IMR-90 (cell line): ENCODE data around the gene PTRHD1.

ENCODE experiments used
- CEBPB ChIP-seq: IDR thresholded peaks from 2 replicates; pipeline ENCODE4 v1.6.1; 2012; ENCODE audit warnings: low read depth, low read length, improper control_type of control experiment
- CHD1 ChIP-seq: IDR thresholded peaks from 2 replicates; pipeline ENCODE4 v1.6.1; 2012; ENCODE audit warnings: low read depth, low read length, improper control_type of control experiment
- CTCF ChIP-seq: conservative IDR thresholded peaks from 2 replicates; pipeline ENCODE4 v1.5.1; 2012; ENCODE audit warnings: mild to moderate bottlenecking, low read depth, low read length, improper control_type of control experiment
- FOS ChIP-seq: fragments of 150-350 bp; IDR thresholded peaks from 2 replicates; pipeline ENCODE4 v1.6.1; 2016; ENCODE audit warnings: low read depth, low read length
- MAFK ChIP-seq: IDR thresholded peaks from 2 replicates; pipeline ENCODE4 v1.6.1; 2012; ENCODE audit warnings: low read depth, low read length, improper control_type of control experiment
- MAZ ChIP-seq: IDR thresholded peaks from 2 replicates; pipeline ENCODE4 v1.6.1; 2012; ENCODE audit warnings: low read depth, mild to moderate bottlenecking, low read length, improper control_type of control experiment, moderate library complexity, borderline replicate concordance
- MXI1 ChIP-seq: IDR thresholded peaks from 2 replicates; pipeline ENCODE4 v1.6.1; 2012; ENCODE audit warnings: low read depth, mild to moderate bottlenecking, low read length, moderate library complexity, borderline replicate concordance
- NFE2L2 ChIP-seq: fragments of 150-350 bp; IDR thresholded peaks from 2 replicates; pipeline ENCODE4 v1.6.1; 2016; ENCODE audit warnings: low read depth, mild to moderate bottlenecking, low read length
- POLR2A ChIP-seq: IDR thresholded peaks from 2 replicates; pipeline ENCODE4 v1.6.1; 2012; ENCODE audit warnings: mild to moderate bottlenecking, low read depth, low read length
- RAD21 ChIP-seq: IDR thresholded peaks from 2 replicates; pipeline ENCODE4 v1.6.1; 2012; ENCODE audit warnings: low read length, improper control_type of control experiment
- RCOR1 ChIP-seq: IDR thresholded peaks from 2 replicates; pipeline ENCODE4 v1.6.1; 2012; ENCODE audit warnings: mild to moderate bottlenecking, low read length, improper control_type of control experiment; ENCODE audit not compliant: insufficient replicate concordance
- RFX5 ChIP-seq: IDR thresholded peaks from 2 replicates; pipeline ENCODE4 v1.8.0; 2012; ENCODE audit warnings: low read depth, mild to moderate bottlenecking, low read length, moderate library complexity
- SMC3 ChIP-seq: fragments of 150-350 bp; IDR thresholded peaks from 2 replicates; pipeline ENCODE4 v1.6.1; 2016; ENCODE audit warnings: low read depth, mild to moderate bottlenecking, antibody characterized with exemption, low read length, moderate library complexity
- TF ChIP-seq, protein P1 (sequence below): fragments of 150-350 bp; IDR thresholded peaks from 2 replicates; pipeline ENCODE4 v1.6.1; 2017; ENCODE audit warnings: mild to moderate bottlenecking, antibody characterized with exemption, low read length, low read depth

GRCh38 chr2:24766609-24767008, 26.6 kb downstream of the PTRHD1 start:
- TF ChIP-seq CTCF = no peak
- no peak for TF ChIP-seq POLR2A
- no peak for TF ChIP-seq CHD1
- no peak for TF ChIP-seq RFX5
- TF ChIP-seq RCOR1 = no peak
- TF ChIP-seq, protein P1, sequence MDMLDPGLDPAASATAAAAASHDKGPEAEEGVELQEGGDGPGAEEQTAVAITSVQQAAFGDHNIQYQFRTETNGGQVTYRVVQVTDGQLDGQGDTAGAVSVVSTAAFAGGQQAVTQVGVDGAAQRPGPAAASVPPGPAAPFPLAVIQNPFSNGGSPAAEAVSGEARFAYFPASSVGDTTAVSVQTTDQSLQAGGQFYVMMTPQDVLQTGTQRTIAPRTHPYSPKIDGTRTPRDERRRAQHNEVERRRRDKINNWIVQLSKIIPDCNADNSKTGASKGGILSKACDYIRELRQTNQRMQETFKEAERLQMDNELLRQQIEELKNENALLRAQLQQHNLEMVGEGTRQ = no peak
- TF ChIP-seq MAFK = no peak
- no peak for TF ChIP-seq CEBPB
- TF ChIP-seq MXI1 = no peak
- no peak for TF ChIP-seq MAZ
- TF ChIP-seq RAD21 = no peak
- TF ChIP-seq SMC3 = no peak
- TF ChIP-seq FOS = no peak
- no peak for TF ChIP-seq NFE2L2
